GM19324 (cell line): Measurements from ENCODE around the gene ZSWIM5.
"Not testable (repeated sequence)": the region's sequence is repeated elsewhere in the genome, so short reads cannot be mapped to it uniquely, and the experiment has no call there.

Experiments used
- ATAC-seq: cut with Tn5 transposase; IDR thresholded peaks from one replicate; pipeline ENCODE4 v1.9.1; 2021; ENCODE audit warnings: mild to moderate bottlenecking, moderate library complexity; ENCODE audit not compliant: unreplicated experiment, low FRiP score

ZSWIM5 gene

DNA sequence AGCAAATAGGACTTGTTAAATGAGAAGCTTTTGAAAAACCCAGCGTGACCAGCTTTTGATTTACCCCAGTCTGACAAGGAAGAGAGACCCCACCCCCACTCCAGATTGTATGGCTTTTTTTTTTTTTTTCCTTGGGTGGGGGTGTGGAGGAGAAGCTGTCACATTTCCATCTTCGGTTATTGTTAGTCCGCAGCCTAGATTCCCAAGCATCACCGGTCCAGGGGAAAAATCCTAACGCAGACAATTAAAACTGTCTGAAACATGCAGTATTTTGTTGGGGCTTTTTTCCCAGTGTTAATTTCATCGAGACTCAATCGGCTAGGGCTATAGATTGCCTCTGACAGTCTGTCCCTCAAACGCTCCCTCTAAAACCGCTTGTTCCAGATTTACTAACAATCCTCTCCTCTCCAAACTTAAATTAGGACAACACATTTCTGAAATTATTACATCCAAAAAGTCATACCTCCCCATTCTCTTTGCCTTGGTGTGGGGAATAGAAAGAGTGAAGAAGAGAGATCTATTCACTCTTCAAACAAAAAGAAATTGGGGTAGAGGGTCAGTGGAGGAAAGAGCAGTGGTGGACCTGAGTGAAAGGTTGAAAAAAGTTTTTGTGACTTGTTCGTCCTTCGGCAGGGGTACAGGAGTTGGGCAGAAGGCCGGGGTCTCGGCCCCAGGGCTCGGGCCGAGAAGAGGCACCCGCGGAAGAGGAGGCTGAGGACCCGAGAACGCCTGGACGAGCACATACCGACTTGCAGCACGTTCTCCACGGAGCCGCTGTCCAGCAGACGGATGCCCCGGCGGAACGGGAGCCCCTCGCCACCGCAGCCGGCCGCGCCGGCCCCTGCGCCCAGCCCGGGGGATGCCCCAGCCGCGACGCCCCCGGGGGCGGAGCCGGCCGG, 1.1 kb downstream of the ZSWIM5 start:
- no peak for ATAC-seq

GRCh38 chr1:45200906-45201500, 5.4 kb downstream of the ZSWIM5 start:
- no peak for ATAC-seq

GRCh38 chr1:45200435-45200834, 6.0 kb downstream of the ZSWIM5 start:
- ATAC-seq: no peak

DNA sequence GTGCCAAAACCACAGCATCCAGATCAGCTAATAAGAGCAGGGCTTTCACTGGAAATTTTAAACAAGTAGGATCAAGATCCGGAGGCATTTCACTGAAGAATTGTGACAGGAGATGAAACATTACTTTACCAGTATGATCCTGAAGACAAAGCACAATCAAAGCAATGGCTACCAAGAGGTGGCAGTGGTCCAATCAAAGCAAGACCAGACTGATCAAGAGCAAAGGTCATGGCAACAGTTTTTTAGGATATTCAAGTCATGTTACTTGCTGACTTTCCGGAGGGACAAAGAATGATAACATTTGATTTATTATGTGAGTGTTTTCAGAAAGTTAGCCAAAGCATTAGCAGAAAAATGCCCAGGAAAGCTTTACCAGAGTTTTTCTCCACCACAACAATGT, 8.2 kb downstream of the ZSWIM5 start:
- ATAC-seq: no peak

DNA sequence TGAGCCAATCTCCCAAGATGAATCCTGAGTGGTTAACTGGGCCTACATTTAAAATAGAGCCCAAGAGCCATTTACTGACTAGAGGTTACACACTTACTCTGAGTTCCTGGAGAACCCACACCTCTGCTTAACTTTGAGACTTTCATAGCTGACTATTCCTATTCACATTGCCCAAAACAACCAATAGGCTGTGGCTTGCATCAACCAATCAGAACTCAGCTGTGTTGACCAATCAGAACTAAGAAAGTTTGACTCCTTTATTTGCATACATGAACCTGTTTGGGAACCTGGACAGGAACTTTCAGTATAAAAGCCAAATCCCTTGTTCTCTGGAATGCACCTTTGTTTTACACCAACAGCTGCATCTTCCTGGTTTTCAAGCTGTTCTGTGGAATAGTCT, 9.5 kb downstream of the ZSWIM5 start:
- no peak for ATAC-seq

DNA sequence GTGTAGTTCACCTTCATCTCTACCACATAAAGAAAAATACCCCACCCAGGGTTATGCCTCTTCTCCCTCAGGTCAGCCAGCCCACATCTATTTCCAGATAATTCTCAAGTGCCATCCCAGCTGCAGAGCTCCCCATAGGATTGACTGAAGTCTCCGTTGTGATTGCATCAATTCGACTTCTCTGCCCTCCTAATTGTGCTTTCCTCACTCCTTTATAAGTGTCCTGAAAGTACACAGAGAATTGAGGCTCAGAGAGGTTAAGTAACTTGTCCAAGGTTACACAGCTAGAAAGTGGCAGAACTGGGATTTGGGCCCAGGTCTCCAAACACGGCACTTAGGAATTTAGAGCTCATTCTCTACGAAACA, 15.0 kb downstream of the ZSWIM5 start:
- no peak for ATAC-seq

DNA sequence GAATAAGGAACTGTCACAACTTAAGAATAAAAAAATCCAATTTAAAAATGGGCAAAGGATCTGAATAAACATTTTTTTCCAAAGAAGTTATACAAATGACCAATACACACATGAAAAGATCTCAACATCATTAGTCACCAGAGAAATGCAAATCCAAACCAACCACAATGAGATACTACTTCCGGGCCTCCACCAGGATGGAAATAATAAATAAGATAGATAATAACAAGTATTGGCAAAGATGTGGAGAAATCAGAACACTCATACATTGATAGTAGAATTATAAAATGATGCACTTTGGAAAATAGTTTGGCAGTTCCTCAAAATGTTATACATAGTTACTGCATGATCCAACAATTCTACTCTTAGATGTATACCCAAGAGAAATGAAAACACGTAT, 18.7 kb downstream of the ZSWIM5 start:
- ATAC-seq: no peak

DNA sequence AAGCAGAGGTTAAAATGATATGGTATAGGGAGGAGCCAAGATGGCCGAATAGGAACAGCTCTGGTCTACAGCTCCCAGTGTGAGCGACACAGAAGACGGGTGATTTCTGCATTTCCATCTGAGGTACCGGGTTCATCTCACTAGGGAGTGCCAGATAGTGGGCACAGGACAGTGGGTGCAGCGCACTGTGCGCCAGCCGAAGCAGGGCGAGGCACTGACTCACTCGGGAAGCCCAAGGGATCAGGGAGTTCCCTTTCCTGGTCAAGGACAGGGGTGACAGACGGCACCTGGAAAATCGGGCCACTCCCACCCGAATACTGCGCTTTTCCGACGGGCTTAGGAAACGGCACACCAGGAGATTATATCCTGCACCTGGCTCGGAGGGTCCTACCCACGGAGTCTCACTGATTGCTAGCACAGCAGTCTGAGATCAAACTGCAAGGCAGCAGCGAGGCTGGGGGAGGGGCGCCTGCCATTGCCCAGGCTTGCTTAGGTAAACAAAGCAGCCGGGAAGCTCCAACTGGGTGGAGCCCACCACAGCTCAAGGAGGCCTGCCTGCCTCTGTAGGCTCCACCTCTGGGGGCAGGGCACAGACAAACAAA, 26.4 kb downstream of the ZSWIM5 start:
- ATAC-seq: not testable (repeated sequence)

DNA sequence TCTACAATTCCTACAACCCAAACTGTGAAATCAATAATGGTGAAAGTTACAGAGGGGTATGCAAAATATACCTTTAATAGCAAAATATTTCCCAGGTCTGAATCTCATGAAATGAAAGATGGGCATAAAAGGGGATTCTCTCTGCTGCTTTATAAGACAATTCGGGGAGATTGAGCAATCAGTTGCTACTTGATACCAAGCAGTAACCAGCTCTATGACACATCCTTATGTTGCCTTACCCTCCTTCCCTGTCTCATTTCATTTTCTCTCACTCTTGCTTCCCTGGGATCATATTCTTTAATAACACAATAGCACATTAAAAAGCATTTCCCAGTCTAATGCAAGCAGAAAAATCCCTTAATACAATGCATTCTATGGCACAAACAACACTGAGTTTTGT, 29.0 kb downstream of the ZSWIM5 start:
- no peak for ATAC-seq

GRCh38 chr1:45172764-45173163, 33.6 kb downstream of the ZSWIM5 start:
- no peak for ATAC-seq

- no peak for ATAC-seq
Measured at GRCh38 chr1:45172005-45172404, 34.4 kb downstream of the ZSWIM5 start.

DNA sequence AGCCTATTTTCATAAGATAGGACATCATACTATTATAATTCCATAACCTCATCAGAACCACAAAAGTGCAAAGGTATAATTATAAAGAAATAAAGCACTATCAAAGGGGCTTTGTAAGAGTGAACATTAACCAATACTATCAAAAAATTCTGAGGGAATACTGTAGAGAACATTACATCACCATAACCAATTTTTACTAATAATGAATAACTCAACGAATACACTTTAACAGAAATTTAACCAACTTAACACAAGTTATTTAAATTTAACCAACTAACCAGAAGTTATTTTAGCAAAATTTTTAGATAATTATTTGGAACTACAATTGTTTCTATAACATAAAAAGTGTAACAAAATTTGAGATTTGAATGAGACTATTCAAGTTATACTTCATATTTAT, 34.8 kb downstream of the ZSWIM5 start:
- no peak for ATAC-seq

DNA sequence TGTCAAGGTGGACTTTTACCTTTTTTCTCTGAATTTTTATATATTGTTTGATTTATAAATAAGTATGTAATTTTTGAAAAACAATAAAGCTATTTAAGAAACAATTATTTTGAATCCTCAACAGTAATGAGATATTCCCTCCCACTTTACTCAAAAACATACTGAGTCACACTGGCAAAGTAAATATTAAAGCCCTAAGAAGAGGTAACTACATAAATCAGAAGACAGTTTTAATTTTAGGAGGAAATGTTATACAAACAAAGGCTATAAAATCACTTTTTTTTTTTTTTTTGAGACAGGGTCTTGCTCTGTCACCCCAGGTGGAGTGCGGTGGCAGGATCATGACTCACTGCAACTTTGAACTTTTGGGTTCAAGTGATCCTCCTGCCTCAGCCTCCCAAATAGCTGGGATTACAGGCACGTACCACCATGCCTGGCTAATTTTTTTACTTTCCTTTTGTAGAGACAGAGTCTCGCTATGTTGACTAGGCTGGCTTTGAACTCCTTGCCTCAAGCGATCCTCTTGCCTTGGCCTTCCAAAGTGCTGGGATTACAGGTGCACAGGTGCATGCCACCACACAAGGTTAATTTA, 36.2 kb downstream of the ZSWIM5 start:
- no peak for ATAC-seq

DNA sequence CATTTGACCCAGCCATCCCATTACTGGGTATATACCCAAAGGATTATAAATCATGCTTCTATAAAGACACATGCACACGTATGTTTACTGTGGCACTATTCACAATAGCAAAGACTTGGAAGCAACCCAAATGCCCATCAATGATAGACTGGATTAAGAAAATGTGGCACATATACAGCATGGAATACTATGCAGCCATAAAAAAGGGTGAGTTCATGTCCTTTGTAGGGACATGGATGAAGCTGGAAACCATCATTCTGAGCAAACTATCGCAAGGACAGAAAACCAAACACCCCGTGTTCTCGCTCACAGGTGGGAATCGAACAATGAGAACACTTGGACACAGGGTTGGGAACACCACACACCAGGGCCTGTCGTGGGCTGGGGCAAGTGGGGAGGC, 38.5 kb downstream of the ZSWIM5 start:
- not testable (repeated sequence) for ATAC-seq

- not testable (repeated sequence) for ATAC-seq
Measured at GRCh38 chr1:45164307-45164706, 42.1 kb downstream of the ZSWIM5 start.

- not testable (repeated sequence) for ATAC-seq
Measured at GRCh38 chr1:45163111-45163510, 43.3 kb downstream of the ZSWIM5 start.

GRCh38 chr1:45162041-45163035, 44.1 kb downstream of the ZSWIM5 start:
- ATAC-seq: not testable (repeated sequence)

GRCh38 chr1:45155957-45156356, 50.4 kb downstream of the ZSWIM5 start:
- no peak for ATAC-seq

GRCh38 chr1:45155423-45155822, 51.0 kb downstream of the ZSWIM5 start:
- no peak for ATAC-seq

DNA sequence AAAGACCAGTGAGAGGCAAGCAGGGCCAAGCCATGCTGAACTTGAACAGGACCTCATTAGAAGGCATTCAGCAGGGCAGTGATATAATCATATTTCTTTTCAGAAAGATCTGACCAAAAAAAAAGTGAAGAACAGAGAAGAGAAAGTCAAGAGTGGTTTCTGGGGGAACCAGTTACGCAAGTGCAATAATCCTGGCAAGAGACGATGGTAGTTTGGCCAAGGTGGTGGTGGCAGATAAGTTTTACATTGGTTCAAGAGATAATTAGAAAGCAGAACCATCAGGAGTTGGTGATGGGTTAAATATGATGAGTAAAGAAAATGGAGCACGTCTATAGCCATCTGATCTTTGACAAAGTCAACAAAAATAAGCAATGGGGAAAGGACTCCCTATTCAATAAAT, 54.3 kb downstream of the ZSWIM5 start:
- no peak for ATAC-seq
